Stimulated activated CD8-positive, alpha-beta memory T cell treated with anti-CD3 and anti-CD28 coated beads, Interleukin-12 subunit alpha, Interleukin-12 subunit beta, amount 100 ng/mL, for 1 hour (primary cell): Measurements from ENCODE around the gene FXYD4.
"Not testable (repeated sequence)": the region's sequence is repeated elsewhere in the genome, so short reads cannot be mapped to it uniquely, and the experiment has no call there.

Source experiments
- DNase-seq: peaks from one replicate; pipeline ENCODE4 v3.0.0-alpha.2; 2020; ENCODE audit warnings: low read depth

The FXYD4 gene, protein sequence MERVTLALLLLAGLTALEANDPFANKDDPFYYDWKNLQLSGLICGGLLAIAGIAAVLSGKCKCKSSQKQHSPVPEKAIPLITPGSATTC

DNA sequence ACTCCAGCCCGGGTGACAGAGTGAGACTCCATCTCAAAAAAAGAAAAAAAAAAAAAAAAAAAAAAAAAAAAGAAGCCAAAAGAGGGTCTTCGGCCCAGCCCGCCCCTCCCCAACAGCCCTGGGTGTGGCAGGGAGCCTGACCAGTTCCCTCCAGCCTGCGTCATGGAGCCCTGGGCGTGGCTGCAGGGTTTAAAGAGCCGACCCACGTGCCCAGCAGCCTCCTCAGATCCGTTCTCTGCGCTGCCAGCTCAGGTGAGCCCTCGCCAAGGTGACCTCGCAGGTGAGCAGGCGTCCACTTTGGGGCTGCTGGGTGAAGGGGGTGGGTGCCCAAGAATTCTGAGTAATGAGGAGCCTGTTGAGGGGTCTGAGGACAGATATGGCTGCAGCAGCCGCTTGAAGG is at the start of gene FXYD4:
FXYD4 (plus strand) TSS at position 219 of the 400 bp plus-strand sequence. CDS start 2,111 bp downstream, outside the sequence.
- DNase-seq: no peak

DNA sequence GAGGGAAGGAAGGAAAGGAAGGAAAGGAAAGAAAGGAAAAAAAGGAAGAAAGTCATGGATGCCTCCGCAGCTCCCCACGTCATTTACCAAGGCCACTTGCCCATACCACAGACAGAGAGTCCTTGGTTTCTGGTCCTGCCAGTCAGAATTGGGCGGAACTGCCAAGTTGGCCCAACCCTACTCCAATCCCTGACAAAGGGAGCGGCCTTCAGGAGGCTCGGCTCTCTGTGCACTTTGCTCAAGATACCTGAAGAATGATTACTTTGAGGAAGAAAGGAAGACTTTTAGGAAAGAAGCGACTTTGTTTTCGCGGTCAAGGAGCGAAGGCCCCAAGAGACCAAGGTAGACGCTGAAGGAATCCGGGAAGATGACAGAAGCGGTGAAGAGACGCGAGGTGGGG is 49.1 kb upstream of the FXYD4 start:
- DNase-seq: no peak

DNA sequence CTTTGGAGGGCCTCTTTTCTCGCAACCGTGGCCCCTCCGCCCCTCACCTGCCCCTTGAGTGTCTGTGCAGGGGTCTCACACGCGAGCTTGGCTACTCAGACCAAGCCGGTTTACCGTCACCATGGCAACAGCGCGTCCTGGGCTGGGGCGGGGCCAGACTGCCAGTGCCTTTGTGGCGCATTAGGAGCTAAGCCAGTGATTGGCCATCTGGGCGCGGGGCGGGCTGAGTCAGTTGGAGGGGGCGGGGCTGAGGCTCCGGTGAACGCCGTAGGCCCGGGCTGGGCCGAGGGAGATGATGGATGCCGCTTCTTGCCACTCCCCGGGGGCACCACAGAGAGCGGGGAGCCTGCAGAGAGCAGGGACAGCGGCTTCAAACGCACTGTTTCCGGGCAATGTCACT is 48.7 kb upstream of the FXYD4 start:
- DNase-seq: peak; percentile 70

DNA sequence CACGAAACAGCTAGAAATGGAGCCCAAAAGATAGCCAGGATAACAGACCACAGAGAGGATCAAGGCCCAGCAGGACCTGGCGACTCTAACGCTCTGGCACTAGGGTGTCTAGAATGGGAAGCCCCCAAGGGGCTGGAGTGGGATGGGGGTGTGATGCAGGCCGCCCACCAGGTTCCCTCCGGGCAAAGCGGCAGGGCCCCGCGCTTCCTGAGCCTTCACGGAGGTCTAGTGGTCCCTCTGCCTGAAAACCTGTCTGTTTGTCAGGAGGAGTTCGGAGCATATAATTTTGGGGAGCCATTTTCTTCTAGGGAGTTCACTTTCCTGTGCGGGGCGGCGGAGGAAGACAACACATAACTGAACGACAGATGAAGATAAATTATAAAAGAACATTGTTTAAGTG is 48.2 kb upstream of the FXYD4 start:
- DNase-seq: no peak

DNA sequence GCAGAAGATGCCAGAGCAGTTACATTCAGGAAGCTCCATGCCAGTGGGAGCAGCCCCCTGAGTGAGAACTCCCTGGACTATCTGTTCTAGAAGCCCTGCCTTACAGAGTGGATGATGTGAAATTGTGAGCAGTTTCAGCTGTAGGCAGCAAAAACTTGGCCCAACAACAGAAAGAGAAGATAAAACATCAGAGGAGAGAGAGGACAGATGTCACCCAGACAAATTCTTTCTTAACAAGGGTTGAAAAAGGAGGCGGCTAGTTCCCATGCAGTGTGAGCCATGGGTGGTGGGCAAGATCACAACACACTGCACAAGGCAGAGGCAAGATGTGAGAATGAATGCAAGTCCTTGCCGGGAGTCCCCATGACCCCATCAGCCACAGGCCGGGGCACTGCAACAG is 46.6 kb upstream of the FXYD4 start:
- no peak for DNase-seq

DNA sequence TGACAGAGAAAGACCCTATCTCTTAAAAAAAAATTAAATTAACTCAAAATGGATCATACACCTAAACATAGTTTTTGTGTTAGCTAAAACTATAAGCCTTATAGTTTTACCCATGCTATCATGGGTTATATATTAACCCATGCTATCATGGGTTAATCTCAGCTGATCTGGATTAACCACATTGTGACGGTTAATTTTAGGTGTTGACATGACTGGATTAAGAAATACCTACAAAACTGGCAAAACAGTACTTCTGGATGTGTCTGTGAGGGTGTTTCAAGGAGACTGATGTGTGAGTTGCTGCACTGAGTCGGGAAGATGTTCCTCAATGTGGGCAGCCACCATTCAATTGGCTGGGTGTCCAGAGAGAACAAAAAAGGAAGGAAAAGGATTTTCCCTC is 44.3 kb upstream of the FXYD4 start:
- no peak for DNase-seq

DNA sequence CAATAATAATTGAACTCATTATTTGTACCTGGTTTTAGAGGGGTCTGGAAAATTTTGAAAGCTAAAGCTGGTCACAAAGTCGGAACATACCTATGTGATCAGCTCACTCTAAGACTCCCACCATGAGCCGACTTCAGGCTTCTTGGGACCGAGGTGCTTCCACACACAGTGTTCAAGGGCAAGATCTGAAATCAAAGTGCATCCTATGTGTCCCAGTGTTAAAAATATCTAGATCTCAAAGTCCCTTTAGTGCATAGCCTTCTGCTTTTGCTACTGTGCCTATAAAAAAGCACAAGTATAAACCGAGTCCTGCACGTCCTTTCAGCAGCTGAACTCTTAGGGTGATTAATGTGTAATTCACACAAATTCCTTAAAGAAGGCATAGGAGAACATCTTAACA is 43.5 kb upstream of the FXYD4 start:
- no peak for DNase-seq

DNA sequence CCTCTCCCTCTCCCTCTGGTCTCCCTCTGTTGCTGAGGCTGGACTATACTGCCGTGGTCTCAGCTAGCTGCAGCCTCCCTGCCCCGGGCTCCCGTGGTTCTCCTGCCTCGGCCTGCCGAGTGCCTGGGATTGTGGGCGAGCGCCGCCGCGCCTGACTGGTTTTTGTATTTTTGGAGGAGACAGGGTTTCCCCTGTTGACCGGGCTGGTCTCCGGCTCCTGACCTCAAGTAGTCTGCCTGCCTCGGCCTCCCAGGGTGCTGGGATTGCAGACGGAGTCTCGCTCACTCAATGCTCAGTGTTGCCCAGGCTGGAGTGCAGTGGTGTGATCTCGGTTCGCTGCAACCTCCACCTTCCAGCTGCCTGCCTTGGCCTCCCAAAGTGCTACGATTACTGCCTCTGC is 42.6 kb upstream of the FXYD4 start:
- not testable (repeated sequence) for DNase-seq

DNA sequence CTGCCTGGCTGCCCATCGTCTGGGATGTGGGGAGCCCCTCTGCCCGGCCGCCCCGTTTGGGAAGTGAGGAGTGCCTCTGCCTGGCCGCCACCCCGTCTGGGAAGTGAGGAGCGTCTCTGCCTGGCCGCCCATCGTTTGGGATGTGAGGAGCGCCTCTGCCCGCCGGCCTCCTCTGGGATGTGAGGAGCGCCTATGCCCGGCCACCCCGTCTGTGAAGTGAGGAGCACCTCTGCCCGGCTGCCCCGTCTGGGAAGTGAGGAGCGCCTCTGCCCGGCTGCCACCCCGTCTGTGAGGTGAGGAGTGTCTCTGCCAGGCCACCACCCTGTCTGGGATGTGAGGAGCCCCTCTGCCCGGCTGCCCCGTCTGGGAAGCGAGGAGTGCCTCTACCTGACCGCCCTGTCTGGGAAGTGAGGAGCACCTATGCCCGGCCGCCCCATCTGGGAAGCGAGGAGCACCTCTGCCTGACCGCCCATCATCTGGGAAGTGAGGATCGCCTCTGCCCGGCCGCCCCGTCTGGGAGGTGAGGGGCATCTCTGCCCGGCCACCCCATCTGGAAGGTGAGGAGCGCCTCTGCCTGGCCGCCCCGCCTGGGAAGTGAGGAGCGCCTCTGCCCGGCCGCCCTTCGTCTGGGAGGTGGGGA is 42.1 kb upstream of the FXYD4 start:
- not testable (repeated sequence) for DNase-seq

DNA sequence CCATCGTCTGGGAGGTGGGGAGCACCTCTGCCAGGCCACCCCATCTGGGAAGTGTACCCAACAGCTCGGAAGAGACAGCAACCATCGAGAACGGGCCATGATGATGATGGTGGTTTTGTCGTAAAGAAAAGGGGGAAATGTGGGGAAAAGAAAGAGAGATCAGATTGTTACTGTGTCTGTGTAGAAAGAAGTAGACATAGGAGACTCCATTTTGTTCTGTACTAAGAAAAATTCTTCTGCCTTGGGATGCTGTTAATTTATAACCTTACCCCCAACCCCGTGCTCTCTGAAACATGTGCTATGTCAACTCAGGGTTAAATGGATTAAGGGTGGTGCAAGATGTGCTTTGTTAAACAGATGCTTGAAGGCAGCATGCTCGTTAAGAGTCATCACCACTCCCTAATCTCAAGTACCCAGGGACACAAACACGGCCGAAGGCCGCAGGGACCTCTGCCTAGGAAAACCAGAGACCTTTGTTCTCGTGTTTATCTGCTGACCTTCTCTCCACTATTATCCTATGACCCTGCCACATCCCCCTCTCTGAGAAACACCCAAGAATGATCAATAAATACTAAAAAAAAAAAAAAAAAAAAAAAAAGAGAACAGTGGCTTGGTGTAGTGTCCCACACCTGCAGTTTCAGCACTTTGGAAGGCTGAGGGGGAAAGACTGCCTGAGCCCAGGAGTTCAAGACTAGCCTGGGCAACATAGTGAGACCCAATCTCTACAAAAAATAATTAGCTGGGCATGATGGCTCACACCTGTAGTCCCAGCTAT is 41.2 kb upstream of the FXYD4 start:
- not testable (repeated sequence) for DNase-seq

DNA sequence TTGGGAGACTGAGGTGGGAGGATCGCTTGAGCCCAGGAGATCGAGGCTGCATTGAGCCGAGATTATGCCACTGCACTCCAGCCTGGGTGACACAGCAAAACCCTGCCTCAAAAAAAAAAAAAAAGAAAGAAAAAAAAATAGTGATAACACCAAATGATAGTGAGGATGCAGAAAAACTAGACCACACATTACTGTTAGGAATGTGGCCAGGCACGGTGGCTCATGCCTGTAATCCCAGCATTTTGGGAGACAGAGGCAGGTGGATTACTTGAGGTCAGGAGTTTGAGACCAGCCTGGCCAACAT is 40.7 kb upstream of the FXYD4 start:
- DNase-seq: not testable (repeated sequence)

DNA sequence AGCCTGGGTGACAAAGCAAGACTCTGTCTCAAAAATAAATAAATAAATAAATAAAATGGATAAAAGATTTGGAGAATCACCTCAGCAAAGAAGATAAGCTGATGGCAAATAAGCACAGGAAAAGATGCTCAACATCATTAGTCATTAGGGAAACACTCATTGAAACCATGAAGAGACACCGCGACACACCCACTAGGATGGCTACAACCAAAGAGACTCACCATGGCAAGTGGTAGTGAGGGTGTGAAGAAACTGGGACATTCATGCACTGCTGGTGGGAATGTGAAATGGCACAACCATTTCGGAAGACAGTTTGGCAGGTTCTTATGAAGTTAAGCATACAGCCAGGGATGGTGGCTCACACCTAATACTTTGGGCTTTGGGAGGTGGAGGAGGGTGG is 37.8 kb upstream of the FXYD4 start:
- DNase-seq: no peak

DNA sequence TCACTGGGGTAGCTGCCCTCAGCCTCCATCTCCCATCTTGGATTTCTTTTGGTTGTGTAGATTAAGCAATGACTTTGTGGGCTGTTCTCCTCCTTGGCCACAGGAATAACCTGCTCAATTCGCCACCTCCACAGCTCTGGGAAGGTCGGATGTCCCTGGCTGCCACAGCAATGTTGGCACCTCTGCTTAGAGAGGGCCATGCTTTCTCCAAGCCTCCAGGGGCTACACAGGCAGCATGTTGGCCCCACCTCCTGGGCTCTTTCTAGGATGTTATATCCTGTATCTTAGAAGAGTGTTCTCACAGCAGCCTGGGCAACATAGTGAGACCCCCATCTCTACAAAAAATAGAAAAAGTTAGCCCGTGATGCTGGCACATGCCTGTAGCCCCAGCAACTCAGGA is 35.4 kb upstream of the FXYD4 start:
- DNase-seq: no peak

DNA sequence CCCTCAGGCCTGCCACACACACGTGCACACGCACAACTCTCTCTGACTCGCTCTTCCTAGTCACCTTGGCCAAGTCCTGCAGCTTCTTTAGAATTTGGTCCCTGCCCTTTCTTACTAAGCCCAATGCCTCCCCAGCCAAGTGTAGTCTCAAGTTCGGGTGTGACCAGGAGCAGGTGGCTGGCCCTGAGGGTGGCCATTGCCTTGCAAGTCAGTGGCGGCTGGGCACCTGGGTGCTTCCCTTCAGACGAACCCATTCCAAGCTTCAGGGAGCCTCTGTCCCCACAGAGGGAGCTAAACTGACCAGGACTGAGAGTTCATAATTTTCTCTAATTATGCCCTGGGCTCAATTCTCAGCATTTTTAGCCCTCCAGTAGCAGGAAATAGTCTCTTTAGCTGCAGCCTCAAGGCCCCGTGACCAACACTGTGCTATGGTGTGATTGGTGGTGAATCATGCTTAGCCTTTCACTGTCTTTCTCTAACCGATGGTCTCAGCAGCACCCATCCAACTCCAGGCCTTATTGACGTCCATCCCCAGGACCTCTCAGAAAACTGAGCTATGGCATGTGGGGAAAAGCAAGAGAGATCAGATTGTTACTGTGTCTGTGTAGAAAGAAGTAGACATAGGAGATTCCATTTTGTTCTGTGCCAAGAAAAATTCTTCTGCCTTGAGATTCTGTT is 34.7 kb upstream of the FXYD4 start:
- DNase-seq: no peak

DNA sequence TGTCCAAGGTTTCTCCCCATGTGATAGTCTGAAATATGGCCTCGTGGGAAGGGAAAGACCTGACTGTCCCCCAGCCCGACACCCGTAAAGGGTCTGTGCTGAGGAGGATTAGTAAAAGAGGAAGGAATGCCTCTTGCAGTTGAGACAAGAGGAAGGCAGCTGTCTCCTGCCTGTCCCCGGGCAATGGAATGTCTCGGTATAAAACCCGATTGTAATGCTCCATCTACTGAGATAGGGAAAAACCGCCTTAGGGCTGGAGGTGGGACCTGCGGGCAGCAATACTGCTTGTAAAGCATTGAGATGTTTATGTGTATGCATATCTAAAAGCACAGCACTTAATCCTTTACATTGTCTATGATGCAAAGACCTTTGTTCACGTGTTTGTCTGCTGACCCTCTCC is 33.9 kb upstream of the FXYD4 start:
- DNase-seq: not testable (repeated sequence)

DNA sequence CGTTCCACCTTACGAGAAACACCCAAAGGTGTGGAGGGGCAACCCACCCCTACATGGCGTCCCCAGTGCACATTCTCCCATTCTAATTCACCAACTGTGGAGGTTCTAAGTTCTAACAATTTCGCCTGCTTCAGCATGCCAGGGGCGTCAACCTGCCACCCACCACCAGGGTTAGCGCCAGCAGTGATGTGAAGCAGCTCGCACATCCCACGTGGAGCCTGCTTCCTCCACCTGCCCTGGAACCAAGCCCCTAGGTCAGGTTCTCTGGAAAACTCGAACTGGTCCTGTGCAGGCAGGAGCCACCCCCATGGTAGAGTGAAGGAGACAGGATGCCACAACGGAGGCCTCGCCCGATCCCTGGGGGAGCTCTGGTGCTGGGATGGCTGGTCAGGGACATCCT is 33.3 kb upstream of the FXYD4 start:
- no peak for DNase-seq

DNA sequence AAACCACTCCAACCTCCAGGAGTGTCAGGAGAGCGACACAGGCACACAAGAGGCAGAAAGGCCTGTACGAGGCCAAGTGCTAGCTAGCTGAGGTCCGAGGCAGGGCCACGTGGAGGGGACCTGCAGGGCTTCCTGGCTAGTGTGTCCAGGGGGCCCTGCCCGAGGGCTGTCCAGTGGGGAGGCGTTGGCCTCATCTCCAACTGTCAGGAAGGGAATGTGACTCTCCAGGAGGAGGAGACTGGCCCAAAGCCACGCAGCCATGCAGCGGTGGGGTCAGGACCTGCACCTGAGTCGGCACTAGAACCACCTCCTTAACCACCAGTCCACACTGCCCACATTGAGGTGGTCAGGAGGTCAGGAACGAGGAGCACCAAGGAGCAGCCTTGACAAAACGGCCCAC is 32.3 kb upstream of the FXYD4 start:
- DNase-seq: no peak

DNA sequence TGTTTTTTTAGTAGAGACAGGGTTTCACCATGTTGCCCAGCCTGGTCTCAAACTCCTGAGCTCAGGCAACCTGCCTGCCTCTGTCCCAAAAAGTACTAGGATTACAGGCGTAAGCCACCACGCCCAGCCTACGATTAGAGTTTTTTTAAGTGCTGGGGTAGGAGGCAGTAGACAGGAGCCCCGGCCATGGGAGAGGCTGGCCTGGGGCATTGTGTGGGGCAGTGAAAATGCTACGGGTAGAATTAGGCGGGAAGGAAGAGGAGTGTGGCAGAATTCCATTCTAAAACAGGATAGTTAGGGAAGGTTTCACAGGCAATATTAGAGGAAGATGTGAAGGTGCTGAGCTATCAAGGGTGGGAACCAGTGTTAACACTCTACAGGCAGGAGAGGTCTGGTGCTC is 31.3 kb upstream of the FXYD4 start:
- no peak for DNase-seq

DNA sequence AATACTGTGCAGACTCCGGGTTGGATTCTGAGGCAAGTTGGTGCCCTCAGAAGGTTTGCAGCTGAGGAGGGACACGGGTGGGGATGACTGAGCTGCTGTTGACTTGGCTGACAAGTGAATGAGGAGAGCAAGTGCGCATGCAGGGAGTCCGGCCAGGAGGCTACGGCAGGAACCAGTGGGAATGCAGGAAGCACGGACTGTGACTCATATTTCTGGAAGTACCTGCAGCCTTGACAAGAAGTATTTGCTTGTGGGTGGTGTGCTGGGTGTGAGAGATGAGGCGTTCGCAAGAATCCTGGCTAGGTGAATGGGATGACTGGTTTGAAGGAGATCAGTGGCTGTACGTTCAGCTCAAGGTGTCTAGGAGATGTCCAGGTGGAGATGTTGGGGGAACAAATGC is 30.8 kb upstream of the FXYD4 start:
- DNase-seq: no peak

DNA sequence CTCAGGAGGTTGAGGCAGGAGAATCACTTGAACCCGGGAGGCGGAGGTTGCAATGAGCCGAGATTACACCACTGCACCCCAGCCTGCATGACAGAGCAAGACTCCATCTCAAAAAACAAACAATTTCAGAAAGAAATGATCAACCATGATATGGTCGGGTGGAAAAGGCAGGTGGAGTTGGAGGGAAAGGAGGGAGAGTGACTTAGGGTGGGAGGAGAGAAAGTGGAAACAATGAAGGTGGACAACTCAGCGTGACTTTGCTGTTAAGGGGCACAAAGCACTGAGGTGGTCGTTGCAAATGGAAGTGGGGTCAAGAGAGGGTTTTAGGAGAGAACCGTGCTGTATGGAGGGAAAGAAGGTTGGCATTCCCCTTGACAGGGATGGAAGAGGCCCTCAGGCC is 30.0 kb upstream of the FXYD4 start:
- no peak for DNase-seq

DNA sequence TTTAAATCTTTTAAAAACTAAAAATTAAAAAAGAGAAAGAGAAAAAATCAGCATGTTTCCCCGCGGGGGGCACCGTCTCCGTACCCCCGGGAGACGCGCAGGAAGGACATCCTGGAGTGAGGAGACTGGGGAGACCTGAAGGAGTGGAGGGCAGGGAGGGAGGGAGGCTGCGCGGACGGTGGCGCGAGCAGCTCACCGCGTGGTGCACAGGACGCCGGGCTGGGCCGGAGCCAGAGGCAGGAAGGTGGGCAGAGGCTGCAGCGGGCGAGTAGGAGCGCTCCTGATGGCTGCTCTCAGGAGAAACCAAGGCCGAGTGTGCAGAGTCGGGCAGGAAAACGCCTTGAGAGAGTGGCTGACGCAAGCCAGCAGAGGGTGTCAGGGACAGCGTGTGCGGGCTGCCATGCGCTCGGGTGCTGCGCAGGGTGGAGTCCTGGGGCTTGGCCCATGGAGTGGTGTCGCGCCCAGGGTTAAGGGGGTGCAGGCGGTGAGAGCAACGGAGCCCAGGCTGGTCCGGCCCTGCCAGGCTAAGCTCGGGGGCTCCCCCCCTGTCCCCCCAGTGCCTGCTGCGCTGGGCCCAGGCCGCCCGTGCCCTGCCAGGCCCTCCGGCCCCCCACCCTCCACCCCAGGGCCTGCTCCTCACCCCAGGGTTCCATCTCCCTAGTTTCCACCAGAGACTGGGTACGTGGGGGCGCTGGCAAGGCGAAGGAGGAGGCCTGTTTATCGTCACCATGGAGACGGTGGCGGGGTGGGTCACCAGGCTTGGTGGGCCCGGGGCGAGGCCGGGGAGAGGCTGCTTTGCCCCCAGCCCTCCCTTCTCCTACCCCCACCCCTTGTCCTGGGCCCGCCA is 28.9 kb upstream of the FXYD4 start:
- no peak for DNase-seq

DNA sequence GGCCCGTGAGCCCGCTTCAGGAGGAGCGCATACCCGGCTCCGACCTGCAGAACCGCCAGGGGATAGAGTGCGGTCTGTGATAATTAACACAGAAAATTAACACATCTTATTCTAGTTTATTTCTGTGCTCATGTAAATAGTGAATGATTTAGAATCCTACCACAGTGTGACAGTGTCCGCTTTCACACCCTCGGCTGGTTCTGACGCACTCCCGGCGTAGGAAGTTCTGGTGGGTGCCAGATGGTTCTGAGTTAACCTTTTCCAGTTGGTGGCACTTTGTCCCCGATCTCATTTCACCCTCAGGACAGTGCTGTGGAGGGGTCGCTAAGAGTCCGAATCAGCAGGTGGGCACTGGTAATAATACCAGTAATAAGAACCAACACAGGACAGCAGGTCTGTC is 28.3 kb upstream of the FXYD4 start:
- DNase-seq: no peak
